GM12878 (cell line): ENCODE data around the gene MPRIP. TPM values are rescaled to one million over a fixed set of nuclear protein-coding genes. Genes with fewer than 3 reads are reported as not detected.

Experiments used
- ATAC-seq: fragments of 200-7000 bp; cut with Tn5 transposase; 3 replicates; pipeline ENCODE4 v1.9.1; 2020; ENCODE audit warnings: mild to moderate bottlenecking, moderate library complexity
- BruUV-seq: library from RNA; stranded (reverse); fragments of 400-500 nt; replicated peaks from 2 replicates; lab custom pipeline; 2021; lab: Mats Ljungman, UMichigan
- CTCF ChIA-PET: fragments of 300-600 bp; sonication (Branson Sonifier 250); formaldehyde crosslinking; extraction: SDS; loops from one replicate; lab custom pipeline; 2021; ENCODE audit warnings: inconsistent platforms; lab: Yijun Ruan, JAX
- POLR2A ChIA-PET: fragments of 350-600 bp; formaldehyde crosslinking; extraction: SDS; loops from one replicate; lab custom pipeline; 2021; ENCODE audit warnings: inconsistent platforms; lab: Charles Lee
- RAD21 ChIA-PET: fragments of 300-600 bp; sonication (Branson Sonifier 250); formaldehyde crosslinking; loops from one replicate; lab custom pipeline; 2023; ENCODE audit warnings: antibody characterized with exemption; ENCODE audit not compliant: unreplicated experiment; lab: Charles Lee
- SMC1A ChIA-PET: fragments of 300-600 bp; sonication (Branson Sonifier 250); formaldehyde crosslinking; loops from one replicate; lab custom pipeline; 2023; ENCODE audit not compliant: unreplicated experiment, uncharacterized antibody; lab: Charles Lee
- DNase-seq: peaks from one replicate; pipeline ENCODE4 v3.0.0-alpha.2; 2011; ENCODE audit warnings: low read depth, low spot score
- FAIRE-seq: peaks from 3 replicates; lab custom pipeline; 2011; peaks lifted over from hg19 to GRCh38; lab: Jason Lieb, UNC
- H2AFZ ChIP-seq: 2 replicates; pipeline ENCODE4 v1.6.0; 2011; ENCODE audit warnings: low read depth, low read length, control low read depth; ENCODE audit not compliant: control insufficient read depth
- H3K27ac ChIP-seq: 2 replicates; pipeline ENCODE4 v1.5.1; 2011; ENCODE audit warnings: control low read depth; ENCODE audit not compliant: control insufficient read depth, insufficient read depth
- H3K27me3 ChIP-seq, 2 experiments: replicated peaks in 1 of 2; 2 replicates each; pipeline versions ENCODE4 v1.6.0 to v1.6.1; 2011; ENCODE audit warnings: low read length in 1 of 2; ENCODE audit not compliant: control insufficient read depth in 2 of 2, insufficient read depth in 2 of 2
- H3K36me3 ChIP-seq, 2 experiments: 2 replicates each; pipeline ENCODE4 v1.5.1; 2011; ENCODE audit warnings: low read length in 1 of 2; ENCODE audit not compliant: control insufficient read depth in 2 of 2, insufficient read depth in 2 of 2
- H3K4me1 ChIP-seq: 2 replicates; pipeline ENCODE4 v1.6.1; 2011; ENCODE audit warnings: mild to moderate bottlenecking, low read length, moderate library complexity, mixed read lengths; ENCODE audit not compliant: control insufficient read depth, insufficient read depth
- H3K4me2 ChIP-seq: 2 replicates; pipeline ENCODE4 v1.6.0; 2011; ENCODE audit warnings: control low read depth; ENCODE audit not compliant: control insufficient read depth, insufficient read depth
- H3K4me3 ChIP-seq: fragments of 200-600 bp; sonication (generic); 2 replicates; pipeline ENCODE4 v1.5.1; 2016
- H3K79me2 ChIP-seq: 2 replicates; pipeline ENCODE4 v1.6.0; 2011; ENCODE audit warnings: low read length; ENCODE audit not compliant: control insufficient read depth, insufficient read depth
- H3K9ac ChIP-seq: 2 replicates; pipeline ENCODE4 v1.8.0; 2011; ENCODE audit warnings: low read length, control low read depth, mixed read lengths; ENCODE audit not compliant: control insufficient read depth, insufficient read depth
- H3K9me3 ChIP-seq: replicated peaks from 3 replicates; pipeline ENCODE4 v1.5.1; 2011; ENCODE audit warnings: mild to moderate bottlenecking, low read length; ENCODE audit not compliant: control insufficient read depth, insufficient read depth
- H4K20me1 ChIP-seq: 2 replicates; pipeline ENCODE4 v1.6.0; 2011; ENCODE audit not compliant: control insufficient read depth, insufficient read depth
- ATF7 ChIP-seq: fragments of 450-650 bp; IDR thresholded peaks from 2 replicates; pipeline ENCODE4 v1.6.1; 2016; ENCODE audit warnings: low read depth, mild to moderate bottlenecking
- CBFB ChIP-seq: IDR thresholded peaks from 2 replicates; pipeline ENCODE4 v1.6.1; 2016; ENCODE audit warnings: antibody characterized with exemption, low read depth
- CEBPB ChIP-seq, 2 experiments: fragments of 150-350 bp in 1 of 2; IDR thresholded peaks; 2 replicates each; pipeline ENCODE4 v1.6.1; 2012 to 2014; ENCODE audit warnings: low read depth in 2 of 2, low read length in 2 of 2, borderline replicate concordance in 1 of 2, inconsistent platforms in 1 of 2
- CTCF ChIP-seq, 3 experiments: IDR thresholded peaks in 2 of 3; conservative IDR thresholded peaks in 1 of 3; 2 replicates each; pipeline ENCODE4 v1.5.1; 2011; ENCODE audit warnings: low read depth in 3 of 3, low read length in 3 of 3, mild to moderate bottlenecking in 3 of 3, control low read depth in 2 of 3, moderate library complexity in 2 of 3, inconsistent platforms in 1 of 3, mixed read lengths in 1 of 3; ENCODE audit not compliant: control insufficient read depth in 2 of 3, insufficient read depth in 1 of 3; ENCODE audit errors: extremely low read depth in 1 of 3
- E4F1 ChIP-seq: fragments of 450-650 bp; IDR thresholded peaks from 2 replicates; pipeline ENCODE4 v1.6.1; 2018; ENCODE audit warnings: borderline replicate concordance, mild to moderate bottlenecking; ENCODE audit not compliant: partially characterized antibody
- IKZF1 ChIP-seq: fragments of 450-650 bp; conservative IDR thresholded peaks from 2 replicates; pipeline ENCODE4 v1.6.1; 2017; ENCODE audit warnings: antibody characterized with exemption, mild to moderate bottlenecking
- IKZF2 ChIP-seq, 2 experiments: fragments of 450-650 bp; IDR thresholded peaks; 2 replicates each; pipeline ENCODE4 v1.6.1; 2017; ENCODE audit warnings: mild to moderate bottlenecking in 2 of 2, moderate library complexity in 2 of 2
- MLLT1 ChIP-seq: fragments of 450-650 bp; IDR thresholded peaks from 2 replicates; pipeline ENCODE4 v1.6.1; 2016; ENCODE audit warnings: mild to moderate bottlenecking
- MTA3 ChIP-seq: IDR thresholded peaks from 2 replicates; pipeline ENCODE4 v1.6.1; 2012; ENCODE audit warnings: low read length, inconsistent platforms, borderline replicate concordance
- POLR2A ChIP-seq: IDR thresholded peaks from 2 replicates; pipeline ENCODE4 v1.6.1; 2011; ENCODE audit warnings: low read depth, mild to moderate bottlenecking, low read length
- REST ChIP-seq: IDR thresholded peaks from 2 replicates; pipeline ENCODE4 v1.6.1; 2012; ENCODE audit warnings: mild to moderate bottlenecking, low read depth, low read length
- SIX5 ChIP-seq: IDR thresholded peaks from 2 replicates; pipeline ENCODE4 v1.6.1; 2011; ENCODE audit warnings: mild to moderate bottlenecking, low read depth, low read length, moderate library complexity; ENCODE audit not compliant: severe bottlenecking
- SMAD1 ChIP-seq: fragments of 450-650 bp; IDR thresholded peaks from 2 replicates; pipeline ENCODE4 v1.6.1; 2018; ENCODE audit warnings: mild to moderate bottlenecking, low read depth; ENCODE audit not compliant: partially characterized antibody
- TARDBP ChIP-seq: IDR thresholded peaks from 2 replicates; pipeline ENCODE4 v1.6.1; 2016; ENCODE audit warnings: borderline replicate concordance
- ZNF384 ChIP-seq: IDR thresholded peaks from 2 replicates; pipeline ENCODE4 v1.6.1; 2012; ENCODE audit warnings: low read depth, mild to moderate bottlenecking, low read length, improper control_type of control experiment, borderline replicate concordance
- WGBS: methylation state at CpG from one replicate; pipeline ENCODE4 v1.1.6; 2016; ENCODE audit warnings: low lambda C conversion rate; ENCODE audit not compliant: insufficient replicate concordance, insufficient coverage; ENCODE audit errors: missing lambda C conversion rate; 5-methylcytosine and 5-hydroxymethylcytosine counted together
- in situ Hi-C: fragments of 300-500 bp; cut with MboI; formaldehyde crosslinking; loops from 9 replicates; pipeline ENCODE4 v1.14.3; 2018; ENCODE audit warnings: mixed read lengths
- intact Hi-C: fragments of 100-400 bp; cut with micrococcal nuclease; formaldehyde crosslinking; loops from one replicate; pipeline ENCODE4 v1.14.2; 2022; ENCODE audit not compliant: unreplicated experiment
- polyA plus RNA-seq, 11 experiments: library from polyadenylated mRNA; depleted of rRNA in 4 of 11; unstranded in 6 of 11; stranded (reverse) in 5 of 11; fragments of >200 nt; fragmentation: Nextera tagmentation in 4 of 11; fragmentation: Illumina TruSeq in 1 of 11; extraction: Ambion mirVana in 4 of 11; extraction: Trizol in 1 of 11; gene quantifications; 1 replicate in 1 of 11; 2 replicates in 10 of 11; pipeline versions ENCODE4 v1.2.1 to v1.2.3, GENCODE V29; 2011 to 2016; ENCODE audit warnings: inconsistent platforms in 2 of 11, missing spikeins in 2 of 11, low read depth in 1 of 11
- total RNA-seq, 4 experiments: library from RNA; depleted of rRNA in 3 of 4; stranded (reverse); fragments of >200 nt in 3 of 4; fragmentation: Illumina TruSeq in 1 of 4; extraction: Trizol in 1 of 4; gene quantifications; 2 replicates each; pipeline versions ENCODE4 v1.2.1 to v1.2.3, GENCODE V29; 2013 to 2021

The MPRIP gene
- total and polyA plus RNA-seq, 10 of the 15 experiments (the other 5 are each of a cell fraction or from before 2014, with no cell fraction given): 16.5 to 168 (median 71.7) TPM

- TF ChIP-seq TARDBP (no peak), IKZF1 (no peak), CTCF (IDR thresholded peaks at IDR 0.05 in 2 of 3, conservative IDR thresholded peaks at IDR 0.05 in 1 of 3; ENCODE audit: control insufficient read depth in 2 of 3, extremely low read depth in 1 of 3, insufficient read depth in 1 of 3, low read depth in 3 of 3, low read length in 3 of 3) (no peak), REST (no peak), IKZF2 (IDR thresholded peaks at IDR 0.05) (no peak), SMAD1 (no peak)
These were observed 109.7 kb downstream of the MPRIP start (continued) for GRCh38 chr17:17151962-17152361.

- Histone ChIP-seq H3K27ac (no peak overlapping the region), H3K4me1 (peaks cover 14% of the 10 kb centered on the region), H2AFZ (no peak overlapping the region), H3K27me3 (no peaks in the 10 kb centered on the region), H3K9ac (no peak overlapping the region), H4K20me1 (no peaks in the 10 kb centered on the region), H3K4me3 (no peak overlapping the region), H3K9me3 (no peaks in the 10 kb centered on the region; the same call in 2 of the 3 replicates), H3K79me2 (no peaks in the 10 kb centered on the region), H3K36me3 (peaks cover 19 to 21% of the 10 kb centered on the region in 2 experiments), H3K4me2 (no peak overlapping the region)
- ATAC-seq (no peak), DNase-seq (no peak), FAIRE-seq (no peak)
- ChIA-PET RAD21 (no interaction called here), SMC1A (no interaction called here), CTCF (no interaction called here), POLR2A (no interaction called here)
- BruUV-seq: no TSS peak
- 86% methylated on average over 4 of the region's 4 CpGs for WGBS
- intact Hi-C loops (no loop called here), in situ Hi-C loops (no loop called here)
- TF ChIP-seq ATF7: no peak
- TF ChIP-seq CBFB: no peak
- TF ChIP-seq ZNF384: no peak
- TF ChIP-seq SIX5: no peak
- no peak for TF ChIP-seq POLR2A
- no peak for TF ChIP-seq MLLT1
- no peak for TF ChIP-seq E4F1
- no peak for TF ChIP-seq CEBPB (IDR thresholded peaks at IDR 0.05; ENCODE audit: borderline replicate concordance in 1 of 2, low read depth in 2 of 2, low read length in 2 of 2)
- no peak for TF ChIP-seq MTA3
These were observed 110.1 kb downstream of the MPRIP start for GRCh38 chr17:17152385-17152784.
